Urothelium cell line (cell line): Measurements from ENCODE around the gene OSGIN1.

Experiments used
- DNase-seq: peaks from one replicate; pipeline ENCODE4 v3.0.0; 2011; ENCODE audit warnings: low spot score, mixed read lengths
- FAIRE-seq: peaks from 2 replicates; lab custom pipeline; 2011; peaks lifted over from hg19 to GRCh38; lab: Jason Lieb, UNC

OSGIN1 gene

DNA sequence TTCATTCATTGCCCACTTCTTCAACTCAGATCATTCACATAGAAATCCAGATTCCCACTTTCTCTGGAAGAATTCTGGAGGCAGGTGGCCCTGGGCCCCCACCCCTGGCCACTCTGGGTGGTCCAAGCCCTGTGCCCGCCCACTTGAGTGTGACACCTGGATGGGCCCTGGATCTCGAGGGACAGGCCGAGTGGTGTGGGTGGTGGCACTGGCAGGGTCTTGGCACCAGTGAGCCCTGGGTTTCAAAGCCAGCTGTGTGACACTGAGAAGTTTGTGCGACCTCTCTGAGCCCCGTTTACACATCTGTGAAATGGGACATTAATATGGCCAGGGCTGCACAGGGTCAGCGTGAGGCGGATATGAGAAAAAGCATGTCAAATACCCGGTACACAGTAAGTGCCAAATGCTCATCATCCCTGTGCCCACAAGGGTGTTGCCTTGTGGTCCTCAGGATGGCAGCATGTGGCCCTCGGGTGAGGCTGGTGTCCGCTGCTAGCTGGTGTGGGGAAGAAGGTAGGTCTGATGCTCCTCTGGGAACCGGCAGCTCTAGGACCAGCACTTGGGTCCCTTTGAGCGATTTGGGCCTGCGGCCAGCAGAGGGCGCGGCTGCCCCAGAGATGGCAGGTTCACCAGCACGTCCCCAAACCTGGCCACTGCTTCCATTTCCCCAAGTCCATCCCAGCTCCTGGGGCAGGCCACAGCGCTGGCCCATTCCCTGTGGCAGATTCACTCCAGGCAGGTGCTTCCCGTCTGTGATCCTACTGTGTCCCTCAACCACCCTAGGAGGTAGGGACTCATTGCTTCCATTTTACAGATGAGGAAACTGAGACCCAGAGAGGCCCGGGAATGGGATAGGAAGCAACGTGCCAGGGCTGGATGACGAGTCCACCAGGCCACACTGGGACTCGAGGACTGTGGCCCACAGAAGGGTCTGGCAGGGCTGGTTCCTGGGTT is 3.6 kb downstream of the OSGIN1 start:
- no peak for FAIRE-seq

DNA sequence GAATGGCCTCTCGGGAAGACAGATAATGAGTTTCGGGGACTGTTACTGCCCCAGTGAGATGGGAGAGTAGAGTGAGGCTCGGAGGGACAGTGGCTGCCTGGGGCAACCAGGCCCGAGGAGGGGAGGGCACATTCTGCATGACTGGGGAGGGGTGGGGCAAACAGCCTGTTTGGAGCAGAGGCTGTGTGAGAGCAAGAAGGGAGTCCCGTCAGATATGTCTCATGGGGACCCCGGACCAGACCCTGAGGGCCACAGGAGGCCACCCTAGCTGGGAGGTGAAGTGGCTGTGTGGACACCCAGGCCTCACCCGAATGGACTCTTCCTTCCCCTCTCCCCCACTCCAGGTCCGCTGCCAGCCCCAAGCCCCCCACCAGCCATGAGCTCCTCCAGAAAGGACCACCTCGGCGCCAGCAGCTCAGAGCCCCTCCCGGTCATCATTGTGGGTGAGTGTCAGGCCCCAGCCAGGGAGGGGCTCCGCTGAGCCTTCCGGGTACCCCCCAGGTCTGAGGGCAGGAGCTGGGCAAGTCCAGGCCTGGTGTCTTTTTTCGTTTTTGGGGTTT is 4.3 kb downstream of the OSGIN1 start:
- DNase-seq (no peak), FAIRE-seq (no peak)

More for the DNA sequence above, 3.6 kb downstream of the OSGIN1 start:
- DNase-seq, result peak; percentile 80

DNA sequence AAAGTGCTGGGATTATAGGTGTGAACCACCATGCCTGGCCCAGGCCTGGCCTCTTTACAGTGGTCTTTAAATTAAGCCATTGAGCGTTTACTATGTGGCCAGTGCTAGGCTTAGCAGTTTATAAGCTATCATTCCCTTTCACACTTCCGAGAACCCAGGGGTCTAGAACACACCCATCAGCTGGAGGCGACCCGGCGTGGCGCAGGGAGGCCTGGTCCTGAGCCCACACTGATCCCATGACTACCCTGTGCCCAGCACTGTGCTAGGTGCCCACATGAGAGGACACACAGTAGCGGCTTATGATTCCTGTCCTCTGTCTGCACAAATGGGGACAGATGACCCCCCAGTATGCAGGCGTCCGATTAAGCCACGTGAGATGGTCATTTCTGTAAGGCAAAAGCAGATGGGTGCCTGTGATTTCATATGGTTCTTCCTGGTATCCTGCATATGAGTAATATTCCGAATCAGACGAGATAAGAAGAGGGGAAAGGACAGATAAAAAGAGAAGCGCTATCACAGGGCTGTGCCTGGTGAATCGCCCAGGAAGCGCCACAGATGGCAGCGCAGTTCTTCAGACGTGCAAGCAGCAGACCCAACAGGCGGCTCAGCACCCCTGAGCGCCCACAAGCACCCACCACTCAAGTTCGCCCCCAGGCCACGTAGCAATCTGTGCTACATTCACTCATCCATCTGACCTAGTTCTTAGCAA is 5.3 kb downstream of the OSGIN1 start:
- FAIRE-seq (no peak), DNase-seq (no peak)

DNA sequence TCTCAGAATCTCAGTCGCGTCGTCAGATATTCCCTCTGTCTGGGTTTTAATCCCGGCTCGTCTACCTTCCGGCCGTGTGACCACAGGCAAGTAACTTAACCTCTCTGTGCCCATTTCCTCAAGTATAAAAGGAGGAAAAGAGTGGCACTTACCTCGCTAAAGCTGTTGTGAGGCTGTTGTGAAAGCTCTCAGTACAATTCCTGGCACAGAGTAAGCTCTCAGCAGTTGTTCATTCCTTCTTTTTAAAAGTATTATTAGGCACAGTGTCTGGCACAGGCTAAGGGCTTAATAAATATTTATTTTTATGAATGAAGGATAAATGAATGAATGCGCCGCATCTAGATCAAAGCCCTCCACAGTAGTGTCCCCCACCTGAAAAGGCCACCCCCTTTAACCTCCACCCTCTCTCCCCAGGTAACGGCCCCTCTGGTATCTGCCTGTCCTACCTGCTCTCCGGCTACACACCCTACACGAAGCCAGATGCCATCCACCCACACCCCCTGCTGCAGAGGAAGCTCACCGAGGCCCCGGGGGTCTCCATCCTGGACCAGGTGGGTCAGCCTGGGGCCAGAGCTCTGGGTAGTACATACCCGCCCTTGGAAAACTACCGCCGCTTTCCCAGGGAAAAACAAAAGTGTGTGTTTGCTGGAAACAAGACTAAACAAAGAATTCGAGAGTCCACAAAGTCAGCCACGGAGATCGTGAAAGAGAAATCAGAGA is 6.0 kb downstream of the OSGIN1 start:
- DNase-seq, result no peak
- FAIRE-seq, result no peak

DNA sequence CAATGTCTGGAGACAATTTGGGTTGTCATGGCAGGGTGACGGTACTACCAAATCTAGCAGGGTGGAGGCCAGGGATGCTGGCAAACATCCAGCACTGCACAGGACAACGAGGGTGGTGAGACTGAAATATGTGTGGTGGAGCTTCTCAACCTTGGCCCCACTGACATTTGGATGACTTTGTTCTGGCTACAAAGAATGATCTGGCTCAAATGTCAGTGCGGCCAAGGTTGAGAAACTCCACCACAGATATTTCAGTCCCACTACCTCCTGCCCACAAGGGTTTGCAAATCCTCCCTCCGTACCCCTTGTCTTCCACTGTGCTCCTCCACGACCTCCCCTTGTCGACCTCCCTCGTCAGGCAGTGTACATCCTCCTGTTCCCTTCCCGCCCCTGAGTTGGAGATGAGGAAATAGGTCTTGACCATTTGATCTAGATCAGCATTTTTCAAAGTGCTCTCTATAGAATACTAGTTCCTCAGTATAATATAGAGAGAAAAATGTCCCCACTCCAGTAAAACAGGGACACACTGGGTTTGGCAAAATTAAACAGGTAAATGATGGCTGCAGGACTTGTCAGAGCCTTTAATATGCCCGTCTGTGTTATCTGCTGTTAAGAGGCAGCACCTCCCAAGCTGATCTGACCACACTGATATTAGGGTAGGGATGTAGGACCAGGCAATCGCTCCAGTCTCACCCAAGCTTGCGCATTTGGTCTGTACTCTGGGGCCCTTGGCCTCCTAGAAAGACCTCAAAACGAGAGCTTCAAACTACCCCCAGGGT is 6.8 kb downstream of the OSGIN1 start:
- DNase-seq, result no peak
- no peak for FAIRE-seq

DNA sequence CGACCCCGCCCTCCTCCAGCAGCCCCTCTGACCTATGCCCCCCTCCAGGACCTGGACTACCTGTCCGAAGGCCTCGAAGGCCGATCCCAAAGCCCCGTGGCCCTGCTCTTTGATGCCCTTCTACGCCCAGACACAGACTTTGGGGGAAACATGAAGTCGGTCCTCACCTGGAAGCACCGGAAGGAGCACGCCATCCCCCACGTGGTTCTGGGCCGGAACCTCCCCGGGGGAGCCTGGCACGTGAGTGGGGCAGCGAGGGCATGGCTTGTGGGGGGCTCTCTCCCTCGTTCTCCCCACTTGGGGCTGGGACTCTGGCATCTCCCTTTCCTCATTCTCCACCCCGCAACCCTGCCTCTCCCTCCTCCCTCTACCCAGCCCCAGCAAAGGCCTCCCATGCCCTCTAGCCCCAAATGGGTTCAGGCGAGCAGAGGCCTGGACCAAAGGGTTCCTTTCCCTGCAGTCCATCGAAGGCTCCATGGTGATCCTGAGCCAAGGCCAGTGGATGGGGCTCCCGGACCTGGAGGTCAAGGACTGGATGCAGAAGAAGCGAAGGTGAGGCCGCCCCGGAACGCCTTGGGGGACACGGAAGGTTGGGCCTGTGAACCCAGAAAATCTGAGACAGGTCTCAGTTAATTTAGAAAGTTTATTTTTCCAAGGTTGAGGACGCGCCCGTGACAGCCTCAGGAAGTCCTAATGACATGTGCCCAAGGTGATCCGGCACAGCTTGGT is 7.6 kb downstream of the OSGIN1 start:
- DNase-seq, result no peak
- FAIRE-seq, result no peak

DNA sequence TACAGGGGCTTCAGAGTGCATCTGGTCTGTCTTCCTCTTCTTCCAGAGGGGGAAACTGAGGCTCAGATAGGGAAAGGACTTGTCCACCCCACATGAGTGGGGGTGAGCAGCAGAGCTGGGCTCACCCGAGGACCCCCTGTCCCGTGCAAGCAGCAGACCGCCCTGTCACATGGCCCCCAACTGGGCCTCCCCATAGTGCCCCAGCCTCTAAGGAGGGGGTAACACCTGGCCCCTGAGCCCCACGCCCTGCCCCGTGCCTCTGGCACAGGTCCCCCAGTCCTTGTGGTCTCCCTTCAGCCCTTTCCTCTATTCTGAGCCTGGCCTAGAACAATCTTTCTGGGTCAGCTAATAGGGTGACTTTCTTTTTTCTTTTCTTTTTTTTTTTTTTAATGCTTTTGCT is 8.6 kb downstream of the OSGIN1 start:
- FAIRE-seq, result no peak

DNA sequence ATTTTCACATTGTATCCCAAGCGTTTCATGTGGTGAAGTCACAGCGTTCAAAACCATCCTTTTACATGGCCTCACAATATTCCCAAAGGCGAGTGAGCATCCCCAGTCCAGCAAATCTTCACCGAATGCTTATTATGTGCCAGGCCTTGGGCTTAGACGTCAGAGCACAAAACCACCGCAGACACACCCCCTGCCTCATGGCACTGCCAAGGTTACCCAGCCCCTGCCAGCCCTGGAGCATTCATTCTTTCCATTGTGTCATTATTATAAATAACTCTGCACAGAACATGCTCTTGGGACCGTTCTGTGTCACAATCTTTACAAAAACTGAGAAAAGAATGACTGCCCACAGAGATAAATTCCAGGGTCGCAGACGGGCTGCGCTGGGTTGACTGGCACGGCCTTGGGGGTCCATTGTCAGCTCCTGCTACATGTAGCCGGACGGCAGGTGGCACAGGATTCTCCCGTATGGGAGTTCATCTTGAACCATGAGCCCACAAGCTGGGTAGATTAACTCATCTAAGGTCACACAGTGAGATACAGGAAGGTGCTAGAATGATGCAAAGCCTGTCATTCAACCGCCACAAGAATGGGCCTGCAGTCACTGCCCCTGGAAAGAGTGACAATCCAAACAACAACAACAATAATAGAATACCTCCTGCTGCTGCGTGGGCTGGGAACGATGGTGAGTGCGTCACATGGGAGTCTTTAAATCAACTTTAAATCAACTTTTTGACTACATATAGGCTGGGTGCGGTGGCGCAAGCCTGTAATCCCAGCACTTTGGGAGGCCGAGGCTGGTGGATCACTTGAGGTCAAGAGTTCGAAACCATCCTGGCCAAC is 10.5 kb downstream of the OSGIN1 start:
- FAIRE-seq (no peak), DNase-seq (no peak)

More for the DNA sequence above, 8.6 kb downstream of the OSGIN1 start:
- no peak for DNase-seq

DNA sequence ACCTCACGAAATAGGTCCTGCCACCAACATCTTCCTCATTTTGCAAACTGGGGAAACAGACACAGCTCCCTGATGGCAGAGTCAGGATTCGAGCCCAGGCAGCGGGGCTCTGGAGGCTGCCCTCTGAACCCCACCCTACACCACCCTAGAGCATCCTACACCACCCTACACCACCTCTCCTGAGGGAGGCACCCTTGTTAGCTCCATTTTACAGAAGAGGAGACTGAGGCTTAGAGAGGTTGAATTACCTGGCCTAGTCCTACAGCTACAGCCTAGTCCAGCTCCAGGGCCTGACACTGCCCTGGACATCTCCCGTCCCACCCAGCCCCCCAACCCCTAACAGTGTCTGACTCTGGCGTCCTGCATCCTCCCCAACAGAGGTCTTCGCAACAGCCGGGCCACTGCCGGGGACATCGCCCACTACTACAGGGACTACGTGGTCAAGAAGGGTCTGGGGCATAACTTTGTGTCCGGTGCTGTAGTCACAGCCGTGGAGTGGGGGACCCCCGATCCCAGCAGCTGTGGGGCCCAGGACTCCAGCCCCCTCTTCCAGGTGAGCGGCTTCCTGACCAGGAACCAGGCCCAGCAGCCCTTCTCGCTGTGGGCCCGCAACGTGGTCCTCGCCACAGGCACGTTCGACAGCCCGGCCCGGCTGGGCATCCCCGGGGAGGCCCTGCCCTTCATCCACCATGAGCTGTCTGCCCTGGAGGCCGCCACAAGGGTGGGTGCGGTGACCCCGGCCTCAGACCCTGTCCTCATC is 11.8 kb downstream of the OSGIN1 start:
- FAIRE-seq (no peak), DNase-seq (no peak)

DNA sequence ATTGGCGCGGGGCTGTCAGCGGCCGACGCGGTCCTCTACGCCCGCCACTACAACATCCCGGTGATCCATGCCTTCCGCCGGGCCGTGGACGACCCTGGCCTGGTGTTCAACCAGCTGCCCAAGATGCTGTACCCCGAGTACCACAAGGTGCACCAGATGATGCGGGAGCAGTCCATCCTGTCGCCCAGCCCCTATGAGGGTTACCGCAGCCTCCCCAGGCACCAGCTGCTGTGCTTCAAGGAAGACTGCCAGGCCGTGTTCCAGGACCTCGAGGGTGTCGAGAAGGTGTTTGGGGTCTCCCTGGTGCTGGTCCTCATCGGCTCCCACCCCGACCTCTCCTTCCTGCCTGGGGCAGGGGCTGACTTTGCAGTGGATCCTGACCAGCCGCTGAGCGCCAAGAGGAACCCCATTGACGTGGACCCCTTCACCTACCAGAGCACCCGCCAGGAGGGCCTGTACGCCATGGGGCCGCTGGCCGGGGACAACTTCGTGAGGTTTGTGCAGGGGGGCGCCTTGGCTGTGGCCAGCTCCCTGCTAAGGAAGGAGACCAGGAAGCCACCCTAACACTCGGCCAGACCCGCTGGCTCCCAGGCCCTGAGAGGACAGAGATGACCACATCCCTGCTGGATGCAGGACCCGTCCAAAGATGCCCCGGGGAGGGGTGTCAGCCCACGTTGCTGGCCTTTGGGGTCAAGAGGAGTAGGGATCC is 12.6 kb downstream of the OSGIN1 start:
- DNase-seq, result no peak
- no peak for FAIRE-seq

DNA sequence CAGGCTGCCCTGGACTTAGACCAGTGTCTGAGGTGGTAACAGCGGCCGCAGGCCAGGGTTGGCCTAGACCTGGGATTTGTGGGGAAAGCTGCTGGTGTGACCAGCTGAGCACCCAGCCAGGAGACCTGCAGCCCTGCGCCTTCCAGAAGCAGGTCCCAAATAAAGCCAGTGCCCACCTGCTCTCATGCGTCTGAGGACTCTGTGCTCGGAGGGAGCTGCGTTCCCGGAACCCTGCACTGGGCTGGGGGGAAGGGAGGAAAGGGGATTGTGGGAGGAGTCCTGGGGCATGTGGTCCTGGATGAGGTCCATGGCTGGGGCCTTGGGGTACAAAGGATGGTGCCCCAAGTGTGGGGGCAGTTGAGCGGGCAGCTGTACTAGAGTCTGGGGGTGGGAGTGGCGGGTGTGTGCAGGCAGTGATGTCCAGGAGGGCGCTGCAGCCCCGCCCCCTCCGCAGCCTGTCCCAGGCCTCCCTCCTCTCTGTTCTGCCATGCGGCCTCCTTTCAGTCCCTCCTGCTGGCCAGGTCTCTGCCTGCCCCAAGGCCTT is 13.2 kb downstream of the OSGIN1 start:
- no peak for FAIRE-seq
- DNase-seq, result no peak

DNA sequence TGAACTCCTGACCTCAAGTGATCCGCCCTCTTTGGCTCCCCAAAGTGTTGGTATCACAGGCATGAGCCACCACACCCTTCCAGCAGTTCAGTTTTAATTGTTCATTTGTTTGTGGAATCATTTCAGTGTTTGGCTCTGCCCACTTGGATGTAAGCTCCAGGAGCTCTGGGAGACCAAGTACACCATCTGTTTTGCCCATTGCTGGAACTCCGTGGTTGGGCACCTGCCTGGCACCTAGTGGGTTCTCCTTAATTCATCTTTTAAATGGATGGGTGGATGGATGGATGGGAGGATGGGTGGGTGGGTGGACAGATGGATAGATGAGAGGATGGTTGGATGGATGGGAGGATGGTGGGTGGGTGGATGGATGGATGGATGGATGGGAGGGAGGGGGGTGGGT is 14.1 kb downstream of the OSGIN1 start:
- DNase-seq (no peak), FAIRE-seq (no peak)

DNA sequence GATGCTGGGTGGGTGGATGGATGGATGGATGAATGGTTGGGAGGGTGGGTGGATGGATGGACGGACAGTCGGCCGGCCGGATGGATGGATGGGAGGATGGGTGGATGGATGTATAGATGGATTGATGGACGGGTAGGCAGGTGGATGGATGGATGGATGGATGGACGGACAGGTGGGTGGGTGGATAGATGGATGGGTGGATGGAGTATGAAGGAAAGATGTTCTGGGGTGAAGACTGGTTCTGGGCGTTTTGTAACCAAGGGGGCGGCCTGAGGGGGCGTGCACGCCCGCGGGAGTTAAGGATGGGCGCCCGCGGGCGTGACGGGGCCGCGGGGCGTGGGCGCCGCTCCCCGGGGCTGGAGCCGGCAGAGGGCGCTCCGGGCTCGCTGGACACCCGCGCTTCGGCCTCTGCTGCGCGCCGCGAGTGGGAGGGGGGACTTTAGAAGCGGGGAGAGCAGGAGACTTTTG is 14.8 kb downstream of the OSGIN1 start, which contains the start of gene NECAB2:
Gene NECAB2 (plus strand): TSS at position 407 of the 468 bp plus-strand sequence. CDS start 405 bp downstream, outside the sequence.
- DNase-seq (peak; percentile 84), FAIRE-seq (peak; percentile 87)

DNA sequence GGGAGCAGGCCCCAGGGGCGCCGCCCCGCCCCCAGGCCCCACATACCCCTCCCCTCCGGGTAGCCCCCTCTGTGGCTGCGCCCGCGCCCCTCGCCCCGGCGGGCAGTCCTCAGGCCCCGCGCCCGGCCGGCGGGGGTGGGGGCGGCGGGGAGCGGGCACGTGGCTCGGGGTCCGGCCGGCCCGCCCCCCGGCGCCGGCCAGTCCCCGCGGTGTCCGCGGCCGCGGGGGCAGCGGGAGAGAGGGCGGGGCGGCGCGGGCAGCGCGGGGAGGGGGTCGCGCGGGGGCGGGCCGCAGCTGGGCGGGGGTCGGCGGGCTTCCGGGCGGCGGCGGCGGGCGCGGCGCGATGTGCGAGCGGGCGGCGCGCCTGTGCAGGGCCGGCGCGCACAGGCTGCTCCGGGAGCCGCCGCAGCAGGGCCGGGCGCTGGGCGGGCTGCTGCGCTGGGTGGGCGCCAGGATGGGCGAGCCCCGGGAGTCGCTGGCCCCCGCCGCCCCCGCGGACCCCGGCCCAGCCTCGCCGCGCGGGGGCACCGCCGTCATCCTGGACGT is 15.3 kb downstream of the OSGIN1 start:
- no peak for FAIRE-seq

DNA sequence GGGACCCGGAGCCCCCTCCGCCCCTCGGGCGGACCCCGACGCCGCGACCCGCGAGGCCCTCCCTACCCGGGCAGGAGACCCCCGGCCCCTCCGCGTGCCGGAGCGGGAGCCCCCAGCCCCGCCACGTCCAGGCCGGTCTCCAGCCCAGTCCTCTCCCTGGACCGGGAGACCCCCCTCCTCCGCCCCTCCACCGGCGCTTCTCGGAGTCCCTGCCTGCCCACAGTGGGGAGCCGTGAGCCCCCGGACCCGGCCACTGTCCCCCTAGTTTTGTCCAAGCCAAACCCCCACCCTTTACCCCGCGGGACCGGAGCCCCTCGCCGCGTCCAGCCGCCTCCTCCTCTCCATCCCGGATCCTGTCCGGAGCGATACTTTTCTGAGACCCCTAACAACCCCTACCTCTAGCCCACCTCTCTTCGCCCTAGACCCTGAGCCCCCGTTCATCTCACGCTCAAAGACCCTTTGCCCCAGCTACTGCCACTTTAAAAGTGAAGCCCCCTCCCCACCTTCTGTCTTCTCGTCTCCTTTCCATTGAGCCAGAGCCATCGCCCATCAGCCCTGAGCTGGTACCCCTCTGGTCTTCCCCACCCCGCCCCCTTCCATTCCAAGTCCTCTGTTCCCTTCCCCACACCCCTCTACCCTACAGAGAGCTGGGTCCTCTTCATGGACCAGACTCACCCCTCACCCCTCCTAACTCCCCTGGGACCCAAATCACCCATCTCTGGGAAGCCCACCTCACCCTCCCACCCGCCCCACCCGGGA is 16.0 kb downstream of the OSGIN1 start:
- FAIRE-seq, result no peak

More for the DNA sequence above, 15.3 kb downstream of the OSGIN1 start:
- peak; percentile 58 for DNase-seq

More for the DNA sequence above, 16.0 kb downstream of the OSGIN1 start:
- no peak for DNase-seq
